ENCODE results near the gene FAM168B.
"Not testable (repeated sequence)": the region's sequence is repeated elsewhere in the genome, so short reads cannot be mapped to it uniquely, and the experiment has no call there.

The FAM168B gene

GRCh38 chr2:131077182-131077846 is 15.9 kb downstream of the FAM168B start:
- no peak for TF ChIP-seq CTCF (IDR thresholded peaks at IDR 0.05; ENCODE audit: low read length, missing control alignments)
- no peak overlapping the region for H3K4me3 ChIP-seq (replicated peaks; ENCODE audit: low read depth, low read length)
- DNase-seq (ENCODE audit: low read depth), result no peak

- H3K4me3 ChIP-seq (replicated peaks; ENCODE audit: low read depth, low read length), result no peak overlapping the region
- peak; percentile 71 for DNase-seq (ENCODE audit: low read depth)
- TF ChIP-seq CTCF (IDR thresholded peaks at IDR 0.05; ENCODE audit: low read length, missing control alignments), result no peak
These were observed 16.6 kb downstream of the FAM168B start for GRCh38 chr2:131076707-131077106.

GRCh38 chr2:131075578-131075977 is 17.7 kb downstream of the FAM168B start:
- not testable (repeated sequence) for DNase-seq (ENCODE audit: low read depth)

GRCh38 chr2:131068172-131068571 is 25.1 kb downstream of the FAM168B start:
- DNase-seq (ENCODE audit: low read depth); H3K4me3 ChIP-seq (replicated peaks; ENCODE audit: low read depth, low read length): not testable (repeated sequence)

More at GRCh38 chr2:131075578-131075977, 17.7 kb downstream of the FAM168B start:
- not testable (repeated sequence) for H3K4me3 ChIP-seq (replicated peaks; ENCODE audit: low read depth, low read length)

GRCh38 chr2:131067465-131068125 is 25.7 kb downstream of the FAM168B start:
- no peak for TF ChIP-seq CTCF (IDR thresholded peaks at IDR 0.05; ENCODE audit: low read length, missing control alignments)
- DNase-seq (ENCODE audit: low read depth), result no peak
- H3K4me3 ChIP-seq (replicated peaks; ENCODE audit: low read depth, low read length), result no peak overlapping the region

GRCh38 chr2:131064589-131065512 is 28.4 kb downstream of the FAM168B start:
- no peak for DNase-seq (ENCODE audit: low read depth)
- TF ChIP-seq CTCF (IDR thresholded peaks at IDR 0.05; ENCODE audit: low read length, missing control alignments), result no peak
- H3K4me3 ChIP-seq (replicated peaks; ENCODE audit: low read depth, low read length), result no peak overlapping the region

GRCh38 chr2:131063501-131064283 is 29.6 kb downstream of the FAM168B start:
- H3K4me3 ChIP-seq (replicated peaks; ENCODE audit: low read depth, low read length), result no peak overlapping the region
- no peak for TF ChIP-seq CTCF (IDR thresholded peaks at IDR 0.05; ENCODE audit: low read length, missing control alignments)
- DNase-seq (ENCODE audit: low read depth), result no peak
